Measurements from ENCODE around the gene SLC25A21. TPM values are rescaled to one million over a fixed set of nuclear protein-coding genes. Genes with fewer than 3 reads are reported as not detected.

SLC25A21 gene
- total and polyA plus RNA-seq, 2 of the 13 experiments (the other 11 are each of a cell fraction or from before 2014, with no cell fraction given): 1.9 to 2.9 TPM

DNA sequence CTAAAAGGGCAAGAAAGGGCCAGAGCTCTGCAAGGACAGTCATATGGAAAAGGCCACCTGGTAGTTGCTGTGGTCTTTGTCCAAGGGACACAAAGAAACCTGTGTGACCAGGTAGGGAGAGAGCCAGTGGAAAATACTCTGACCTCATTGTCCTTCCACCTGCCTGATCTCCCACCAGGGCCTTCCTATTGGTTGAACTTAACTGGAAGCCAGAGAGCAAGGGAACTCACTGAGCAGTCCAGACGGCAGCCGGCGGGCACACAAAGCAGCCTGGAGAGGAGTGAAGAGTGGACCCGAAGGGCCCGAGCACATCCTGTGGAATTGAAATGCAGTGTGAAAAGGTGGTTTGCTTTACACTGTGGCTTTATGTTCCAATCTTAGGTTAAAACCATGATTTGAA, 120.7 kb downstream of the SLC25A21 start:
- no peak for TF ChIP-seq KDM3A (CRISPR knock-in tag; IDR thresholded peaks at IDR 0.05; ENCODE audit: low read depth)
- TF ChIP-seq, protein P1, sequence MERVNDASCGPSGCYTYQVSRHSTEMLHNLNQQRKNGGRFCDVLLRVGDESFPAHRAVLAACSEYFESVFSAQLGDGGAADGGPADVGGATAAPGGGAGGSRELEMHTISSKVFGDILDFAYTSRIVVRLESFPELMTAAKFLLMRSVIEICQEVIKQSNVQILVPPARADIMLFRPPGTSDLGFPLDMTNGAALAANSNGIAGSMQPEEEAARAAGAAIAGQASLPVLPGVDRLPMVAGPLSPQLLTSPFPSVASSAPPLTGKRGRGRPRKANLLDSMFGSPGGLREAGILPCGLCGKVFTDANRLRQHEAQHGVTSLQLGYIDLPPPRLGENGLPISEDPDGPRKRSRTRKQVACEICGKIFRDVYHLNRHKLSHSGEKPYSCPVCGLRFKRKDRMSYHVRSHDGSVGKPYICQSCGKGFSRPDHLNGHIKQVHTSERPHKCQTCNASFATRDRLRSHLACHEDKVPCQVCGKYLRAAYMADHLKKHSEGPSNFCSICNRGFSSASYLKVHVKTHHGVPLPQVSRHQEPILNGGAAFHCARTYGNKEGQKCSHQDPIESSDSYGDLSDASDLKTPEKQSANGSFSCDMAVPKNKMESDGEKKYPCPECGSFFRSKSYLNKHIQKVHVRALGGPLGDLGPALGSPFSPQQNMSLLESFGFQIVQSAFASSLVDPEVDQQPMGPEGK (CRISPR knock-in tag; IDR thresholded peaks at IDR 0.05): no peak
- no peak for TF ChIP-seq ZSCAN25 (CRISPR knock-in tag; IDR thresholded peaks at IDR 0.05)
- TF ChIP-seq, protein P2, sequence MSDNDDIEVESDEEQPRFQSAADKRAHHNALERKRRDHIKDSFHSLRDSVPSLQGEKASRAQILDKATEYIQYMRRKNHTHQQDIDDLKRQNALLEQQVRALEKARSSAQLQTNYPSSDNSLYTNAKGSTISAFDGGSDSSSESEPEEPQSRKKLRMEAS (IDR thresholded peaks at IDR 0.05): no peak
- no peak for TF ChIP-seq ZFP62 (CRISPR knock-in tag; IDR thresholded peaks at IDR 0.05)
- no peak for TF ChIP-seq STAT5B (CRISPR knock-in tag; IDR thresholded peaks at IDR 0.05)
- no peak for TF ChIP-seq ZNF7 (CRISPR knock-in tag; IDR thresholded peaks at IDR 0.05)
- no peak for TF ChIP-seq ZNF251 (CRISPR knock-in tag; IDR thresholded peaks at IDR 0.05)
- TF ChIP-seq, protein P3, sequence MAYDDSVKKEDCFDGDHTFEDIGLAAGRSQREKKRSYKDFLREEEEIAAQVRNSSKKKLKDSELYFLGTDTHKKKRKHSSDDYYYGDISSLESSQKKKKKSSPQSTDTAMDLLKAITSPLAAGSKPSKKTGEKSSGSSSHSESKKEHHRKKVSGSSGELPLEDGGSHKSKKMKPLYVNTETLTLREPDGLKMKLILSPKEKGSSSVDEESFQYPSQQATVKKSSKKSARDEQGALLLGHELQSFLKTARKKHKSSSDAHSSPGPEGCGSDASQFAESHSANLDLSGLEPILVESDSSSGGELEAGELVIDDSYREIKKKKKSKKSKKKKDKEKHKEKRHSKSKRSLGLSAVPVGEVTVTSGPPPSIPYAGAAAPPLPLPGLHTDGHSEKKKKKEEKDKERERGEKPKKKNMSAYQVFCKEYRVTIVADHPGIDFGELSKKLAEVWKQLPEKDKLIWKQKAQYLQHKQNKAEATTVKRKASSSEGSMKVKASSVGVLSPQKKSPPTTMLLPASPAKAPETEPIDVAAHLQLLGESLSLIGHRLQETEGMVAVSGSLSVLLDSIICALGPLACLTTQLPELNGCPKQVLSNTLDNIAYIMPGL (CRISPR knock-in tag; IDR thresholded peaks at IDR 0.05; ENCODE audit: borderline replicate concordance in 1 of 2, low read depth in 1 of 2): no peak
- TF ChIP-seq, protein P4, sequence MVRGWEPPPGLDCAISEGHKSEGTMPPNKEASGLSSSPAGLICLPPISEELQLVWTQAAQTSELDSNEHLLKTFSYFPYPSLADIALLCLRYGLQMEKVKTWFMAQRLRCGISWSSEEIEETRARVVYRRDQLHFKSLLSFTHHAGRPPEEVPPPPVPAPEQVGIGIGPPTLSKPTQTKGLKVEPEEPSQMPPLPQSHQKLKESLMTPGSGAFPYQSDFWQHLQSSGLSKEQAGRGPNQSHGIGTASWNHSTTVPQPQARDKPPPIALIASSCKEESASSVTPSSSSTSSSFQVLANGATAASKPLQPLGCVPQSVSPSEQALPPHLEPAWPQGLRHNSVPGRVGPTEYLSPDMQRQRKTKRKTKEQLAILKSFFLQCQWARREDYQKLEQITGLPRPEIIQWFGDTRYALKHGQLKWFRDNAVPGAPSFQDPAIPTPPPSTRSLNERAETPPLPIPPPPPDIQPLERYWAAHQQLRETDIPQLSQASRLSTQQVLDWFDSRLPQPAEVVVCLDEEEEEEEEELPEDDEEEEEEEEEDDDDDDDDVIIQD (CRISPR knock-in tag; IDR thresholded peaks at IDR 0.05; ENCODE audit: low read depth): no peak
- Histone ChIP-seq H3K27ac (ENCODE audit: extremely low read length, insufficient read depth, low read length) (no peak overlapping the region), H3K9ac (ENCODE audit: insufficient read depth, low read depth, low read length) (no peak overlapping the region), H2AFZ (ENCODE audit: low read length) (no peak overlapping the region), H3K4me1 (ENCODE audit: insufficient read depth, low read length) (peaks cover 6% of the 10 kb centered on the region; the same call in 1 of the 2 replicates), H4K20me1 (ENCODE audit: insufficient read depth, low read length) (no peaks in the 10 kb centered on the region), H3K36me3 (replicated peaks in 1 of 2; ENCODE audit: control insufficient read depth in 1 of 2, insufficient read depth in 2 of 2, low read length in 2 of 2) (no peaks in the 10 kb centered on the region), H3K4me2 (ENCODE audit: low read depth, low read length) (no peak overlapping the region), H3K79me2 (ENCODE audit: insufficient read depth, low read length) (no peaks in the 10 kb centered on the region), H3K27me3 (ENCODE audit: control insufficient read depth in 1 of 2, insufficient read depth in 2 of 2, low read length in 2 of 2) (no peaks in the 10 kb centered on the region), H3K4me3 (replicated peaks in 1 of 3; ENCODE audit: insufficient read depth in 1 of 3, low read depth in 2 of 3, low read length in 3 of 3) (no peak overlapping the region), H3K9me3 (ENCODE audit: low read length) (no peaks in the 10 kb centered on the region)
- DNase-seq (ENCODE audit: low spot score) (no peak), FAIRE-seq (no peak), ATAC-seq (peak; percentile 27; the same call in 1 of the 3 replicates)
- ChIA-PET CTCF (ENCODE audit: low intra/inter-chr PET ratio, low total read pairs) (no interaction called here), POLR2A (no interaction called here)
- in situ Hi-C loops (cut with HindIII; ENCODE audit: extremely low pct_ligation_motif_present, low pct_unique_long_range_greater_than_20kb) (no loop called here), intact Hi-C loops (cut with micrococcal nuclease; ENCODE audit: unreplicated experiment) (no loop called here)
- WGBS (ENCODE audit: low lambda C conversion rate): 50% methylated on average over 5 of the region's 5 CpGs
- BruUV-seq (replicated peaks): no TSS peak
